CD4-positive, CD25-positive, alpha-beta regulatory T cell (primary cell): ENCODE measurements around the gene MSRB3. TPM values are rescaled to one million over a fixed set of nuclear protein-coding genes. Genes with fewer than 3 reads are reported as not detected.

Experiments used
- ATAC-seq, 2 donors: fragments of 150-1000 bp; cut with Tn5 transposase; one replicate each; pipeline ENCODE4 v1.10.0; 2021; ENCODE audit warnings: low read depth in 2 of 2, moderate number of reproducible peaks in 2 of 2, moderate library complexity in 1 of 2
- DNase-seq, 3 donors: peaks; one replicate each; pipeline versions ENCODE4 v3.0.0 to v3.0.0-alpha.2; 2012 to 2022; ENCODE audit warnings: mixed read lengths in 1 of 3
- H3K27ac ChIP-seq: one replicate; pipeline ENCODE4 v1.7.0; 2013; ENCODE audit warnings: mild to moderate bottlenecking, low read length; ENCODE audit not compliant: insufficient read depth, poor library complexity, severe bottlenecking
- H3K27me3 ChIP-seq: one replicate; pipeline ENCODE4 v1.7.0; 2013; ENCODE audit warnings: low read length; ENCODE audit not compliant: control insufficient read depth, insufficient read depth
- H3K36me3 ChIP-seq: one replicate; pipeline ENCODE4 v1.7.0; 2013; ENCODE audit warnings: mild to moderate bottlenecking, low read length, moderate library complexity; ENCODE audit not compliant: control insufficient read depth, insufficient read depth
- H3K4me1 ChIP-seq: 2 replicates; pipeline ENCODE4 v1.7.0; 2013; ENCODE audit warnings: mild to moderate bottlenecking, low read length; ENCODE audit not compliant: insufficient read depth, control insufficient read depth, poor library complexity, severe bottlenecking
- H3K4me3 ChIP-seq: one replicate; pipeline ENCODE4 v1.7.0; 2013; ENCODE audit warnings: low read depth, mild to moderate bottlenecking, low read length, moderate library complexity
- H3K9me3 ChIP-seq, 2 experiments: 1 replicate in 1 of 2; 2 replicates in 1 of 2; pipeline ENCODE4 v1.7.0; 2013; ENCODE audit warnings: low read length in 2 of 2, mild to moderate bottlenecking in 1 of 2, moderate library complexity in 1 of 2; ENCODE audit not compliant: control insufficient read depth in 2 of 2
- H3K27ac Mint-ChIP-seq, 3 donors: one replicate each; pipeline ENCODE4 v1.8.0; 2020 to 2022; ENCODE audit warnings: mild to moderate bottlenecking in 3 of 3, mixed read lengths in 3 of 3, moderate library complexity in 2 of 3
- H3K27me3 Mint-ChIP-seq: one replicate; pipeline ENCODE4 v1.8.0; 2022; ENCODE audit warnings: mild to moderate bottlenecking, mixed read lengths
- H3K36me3 Mint-ChIP-seq: one replicate; pipeline ENCODE4 v1.8.0; 2020; ENCODE audit warnings: mixed read lengths
- H3K4me1 Mint-ChIP-seq, 4 donors: one replicate each; pipeline ENCODE4 v1.8.0; 2020 to 2022; ENCODE audit warnings: mixed read lengths in 4 of 4, mild to moderate bottlenecking in 1 of 4
- H3K4me3 Mint-ChIP-seq, 4 donors: one replicate each; pipeline ENCODE4 v1.8.0; 2020 to 2022; ENCODE audit warnings: mild to moderate bottlenecking in 4 of 4, mixed read lengths in 4 of 4, moderate library complexity in 3 of 4
- H3K9me3 Mint-ChIP-seq, 7 donors: one replicate each; pipeline ENCODE4 v1.8.0; 2020 to 2022; ENCODE audit warnings: mixed read lengths in 7 of 7, mild to moderate bottlenecking in 3 of 7, moderate library complexity in 2 of 7
- polyA plus RNA-seq, 4 donors: library from polyadenylated mRNA; unstranded; fragments of 300-500 nt; fragmentation: Illumina TruSeq; gene quantifications; one replicate each; pipeline ENCODE4 v1.2.3, GENCODE V29; 2021
- total RNA-seq: library from RNA; stranded (reverse); gene quantifications from one replicate; pipeline ENCODE4 v1.2.3, GENCODE V29; 2022

The MSRB3 gene
- total and polyA plus RNA-seq, 5 donors from 2014 or later = 1.8 TPM; not detected in 4

DNA sequence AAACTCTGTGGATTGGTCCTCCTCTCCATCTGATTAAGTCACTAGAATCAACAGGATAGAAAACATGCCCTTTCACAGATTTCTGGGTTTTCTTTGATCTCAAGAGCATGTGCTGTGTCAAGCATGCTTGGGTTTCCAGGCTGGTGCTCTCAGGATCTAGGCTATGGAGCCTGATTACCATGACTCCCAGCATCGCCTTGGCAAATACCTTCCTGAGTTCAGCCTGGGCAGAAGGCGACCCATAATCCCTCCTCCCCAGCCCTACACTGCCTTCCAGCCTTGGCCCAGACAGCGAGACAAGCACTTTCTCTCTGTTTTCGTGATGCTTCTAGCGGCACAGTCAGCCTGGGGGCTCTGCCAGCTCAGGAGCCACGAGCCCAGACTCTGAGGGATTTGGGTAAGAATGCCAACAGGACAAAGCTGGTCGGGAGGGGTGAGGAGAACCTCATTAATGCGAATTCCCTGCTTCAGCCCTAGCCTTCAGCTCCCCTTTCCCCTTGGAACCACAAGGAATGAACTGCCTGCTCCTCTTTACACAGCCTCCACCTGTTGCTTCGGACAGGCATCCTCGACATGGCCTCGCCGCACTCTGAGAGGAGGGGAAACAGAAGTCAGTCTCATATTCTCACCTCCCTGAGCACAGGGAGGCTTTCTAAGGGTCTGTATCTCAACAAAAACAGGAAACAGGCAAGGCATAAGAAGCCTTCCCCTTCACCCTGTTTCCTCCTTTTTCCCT is 227.1 kb downstream of the MSRB3 start:
- H3K4me1 Mint-ChIP-seq = no peaks in the 10 kb centered on the region

DNA sequence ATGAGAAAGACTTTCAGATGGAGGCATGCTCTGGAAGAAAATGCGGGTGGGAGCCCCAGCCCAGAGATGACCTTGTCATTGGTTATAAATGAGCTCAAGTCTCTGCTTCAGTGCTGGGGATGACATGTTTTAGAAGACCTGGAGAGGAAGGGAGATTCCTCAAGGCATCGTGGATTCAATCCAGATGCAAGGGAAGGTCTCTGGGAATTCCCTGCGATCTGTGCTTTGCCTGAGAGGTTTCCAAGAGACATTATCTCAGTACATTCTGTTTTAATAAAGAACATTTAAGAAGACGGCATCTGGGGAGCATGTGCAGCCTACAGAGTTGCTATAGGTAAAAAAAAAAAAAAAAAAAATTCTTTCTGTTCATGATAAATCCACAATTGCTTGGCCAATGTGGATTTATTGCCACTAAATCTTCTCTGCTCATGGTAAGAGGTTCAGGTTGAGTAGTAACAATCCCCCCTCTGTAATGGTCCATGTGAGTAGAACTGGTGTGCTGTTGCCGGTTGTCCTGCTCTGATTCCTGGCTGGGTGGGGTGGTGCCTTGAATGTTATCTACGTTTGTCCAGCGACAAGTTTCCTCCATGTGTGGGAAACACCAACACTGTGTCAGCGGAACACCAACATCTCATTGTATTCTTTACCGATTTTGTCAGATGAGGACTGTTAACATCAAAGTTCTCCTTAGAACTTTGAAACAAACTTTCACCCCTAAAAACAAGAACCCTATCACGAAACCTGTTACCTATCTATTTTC is 230.0 kb downstream of the MSRB3 start:
- no peaks in the 10 kb centered on the region for H3K4me1 ChIP-seq
- H3K4me1 Mint-ChIP-seq = no peaks in the 10 kb centered on the region

More for the DNA sequence above, 227.1 kb downstream of the MSRB3 start:
- no peaks in the 10 kb centered on the region for H3K9me3 ChIP-seq
- ATAC-seq = no peak
- no peaks in the 10 kb centered on the region for H3K4me1 ChIP-seq
- H3K27ac ChIP-seq = no peak overlapping the region
- H3K4me3 ChIP-seq = no peak overlapping the region
- H3K27me3 ChIP-seq = no peaks in the 10 kb centered on the region
- H3K27ac Mint-ChIP-seq = no peak overlapping the region
- H3K36me3 ChIP-seq = no peaks in the 10 kb centered on the region
- no peaks in the 10 kb centered on the region for H3K36me3 Mint-ChIP-seq
- peaks cover 0 to 5% (median 0%) of the 10 kb centered on the region in 7 donors for H3K9me3 Mint-ChIP-seq
- H3K27me3 Mint-ChIP-seq = no peaks in the 10 kb centered on the region
- H3K4me3 Mint-ChIP-seq = no peak overlapping the region
- no peak for DNase-seq

DNA sequence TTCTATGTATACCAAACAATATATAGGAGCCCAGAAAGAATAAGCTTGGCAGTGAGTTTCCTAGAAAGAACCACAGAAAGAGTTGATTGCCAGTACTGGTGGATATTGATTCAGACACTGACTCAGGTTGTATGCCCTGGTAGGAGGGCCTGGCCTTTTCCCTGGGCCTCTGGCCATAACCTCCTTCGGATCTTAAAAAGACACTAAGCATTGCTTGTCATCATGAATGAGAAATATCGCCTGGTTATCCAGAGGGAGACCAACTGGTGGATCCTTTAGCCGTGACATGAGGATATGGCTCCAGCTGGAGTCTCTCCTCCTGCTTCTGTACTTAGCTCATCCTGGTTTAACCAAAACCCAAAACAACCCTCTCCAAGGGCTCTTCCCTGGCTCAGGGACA is 231.5 kb downstream of the MSRB3 start:
- Mint-ChIP-seq H3K27ac (no peak overlapping the region), H3K36me3 (no peaks in the 10 kb centered on the region), H3K27me3 (no peaks in the 10 kb centered on the region), H3K4me1 (no peaks in the 10 kb centered on the region), H3K9me3 (peaks cover 0 to 6% (median 0%) of the 10 kb centered on the region in 7 donors), H3K4me3 (no peak overlapping the region)
- Histone ChIP-seq H3K9me3 (no peaks in the 10 kb centered on the region), H3K4me3 (no peak overlapping the region), H3K27me3 (no peaks in the 10 kb centered on the region), H3K36me3 (no peaks in the 10 kb centered on the region), H3K4me1 (no peaks in the 10 kb centered on the region), H3K27ac (no peak overlapping the region)
- DNase-seq (no peak), ATAC-seq (no peak)

More for the DNA sequence above, 230.0 kb downstream of the MSRB3 start:
- Mint-ChIP-seq H3K4me3 (no peak overlapping the region), H3K36me3 (no peaks in the 10 kb centered on the region), H3K27me3 (no peaks in the 10 kb centered on the region), H3K27ac (no peak overlapping the region), H3K9me3 (peaks cover 0 to 6% (median 0%) of the 10 kb centered on the region in 7 donors)
- Histone ChIP-seq H3K27ac (no peak overlapping the region), H3K27me3 (no peaks in the 10 kb centered on the region), H3K9me3 (no peaks in the 10 kb centered on the region), H3K36me3 (no peaks in the 10 kb centered on the region), H3K4me3 (no peak overlapping the region)
- DNase-seq = no peak
- no peak for ATAC-seq

DNA sequence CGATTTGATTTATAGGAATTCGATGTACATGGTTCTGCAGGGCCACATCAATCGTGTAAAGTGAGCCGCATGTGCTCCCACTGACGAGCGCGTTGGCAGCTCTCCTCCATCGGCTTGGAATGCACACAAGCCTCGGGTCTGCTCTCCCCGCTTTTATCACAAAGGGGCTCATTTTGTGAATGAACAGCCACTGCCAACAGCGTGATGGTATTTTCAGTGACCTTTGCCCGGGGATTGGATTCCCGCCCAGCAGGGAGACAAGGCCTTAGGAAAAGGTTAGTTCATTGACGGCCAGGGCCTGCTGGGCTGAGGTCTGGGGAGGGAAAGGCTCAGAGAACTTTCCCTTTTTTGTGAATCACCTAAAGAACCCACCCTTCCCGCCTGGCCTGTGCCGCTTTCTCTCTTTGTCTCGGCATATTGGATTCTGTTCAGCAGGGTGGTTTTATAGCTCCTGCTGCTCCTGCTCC is 232.1 kb downstream of the MSRB3 start:
- Histone ChIP-seq H3K36me3 (no peaks in the 10 kb centered on the region), H3K9me3 (no peaks in the 10 kb centered on the region), H3K4me3 (no peak overlapping the region), H3K27ac (no peak overlapping the region), H3K4me1 (no peaks in the 10 kb centered on the region), H3K27me3 (no peaks in the 10 kb centered on the region)
- Mint-ChIP-seq H3K9me3 (peaks cover 0 to 6% (median 0%) of the 10 kb centered on the region in 7 donors), H3K4me3 (no peak overlapping the region), H3K4me1 (no peaks in the 10 kb centered on the region), H3K27ac (no peak overlapping the region), H3K27me3 (no peaks in the 10 kb centered on the region), H3K36me3 (no peaks in the 10 kb centered on the region)
- no peak for ATAC-seq
- DNase-seq = no peak

DNA sequence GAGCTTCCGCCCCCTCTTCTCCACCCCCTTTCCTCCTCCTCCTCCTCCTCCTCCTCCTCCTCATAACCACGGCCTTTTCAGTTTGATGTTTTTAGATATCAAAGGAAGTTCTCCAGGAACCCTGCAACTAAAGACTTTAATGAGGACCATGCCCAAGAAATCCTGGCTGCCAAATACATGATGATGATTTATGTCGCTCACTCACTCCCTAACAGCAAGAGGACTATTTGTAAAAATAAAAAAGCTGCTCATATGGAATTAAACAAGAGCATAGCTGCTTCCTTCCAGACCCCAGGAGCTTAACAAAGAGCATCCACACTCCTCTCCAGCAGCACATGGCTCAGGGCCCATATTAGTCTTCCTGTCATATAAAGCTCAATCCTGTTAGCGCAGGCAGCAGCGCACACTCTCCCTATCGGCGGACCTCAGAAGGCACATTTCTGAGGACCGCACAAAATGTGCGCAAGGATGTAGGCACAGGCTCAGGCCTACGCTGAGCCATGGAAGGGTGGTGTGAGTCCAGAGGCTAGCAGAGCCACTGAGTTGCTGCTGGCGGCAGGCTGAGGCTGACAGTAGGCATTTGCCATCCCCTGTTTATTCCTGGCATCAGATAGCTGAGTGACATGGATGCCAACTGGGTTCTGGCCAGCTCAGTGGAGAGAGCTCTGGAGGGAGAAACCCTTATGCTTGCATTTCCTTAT is 232.8 kb downstream of the MSRB3 start:
- no peaks in the 10 kb centered on the region for H3K36me3 ChIP-seq
- Mint-ChIP-seq H3K27me3 (no peaks in the 10 kb centered on the region), H3K4me1 (no peaks in the 10 kb centered on the region), H3K36me3 (no peaks in the 10 kb centered on the region), H3K9me3 (peaks cover 0 to 6% (median 0%) of the 10 kb centered on the region in 7 donors), H3K4me3 (no peak overlapping the region), H3K27ac (no peak overlapping the region)
- no peaks in the 10 kb centered on the region for H3K9me3 ChIP-seq
- no peak overlapping the region for H3K27ac ChIP-seq
- no peak overlapping the region for H3K4me3 ChIP-seq
- H3K4me1 ChIP-seq = no peaks in the 10 kb centered on the region
- ATAC-seq (no peak), DNase-seq (no peak)
- no peaks in the 10 kb centered on the region for H3K27me3 ChIP-seq

DNA sequence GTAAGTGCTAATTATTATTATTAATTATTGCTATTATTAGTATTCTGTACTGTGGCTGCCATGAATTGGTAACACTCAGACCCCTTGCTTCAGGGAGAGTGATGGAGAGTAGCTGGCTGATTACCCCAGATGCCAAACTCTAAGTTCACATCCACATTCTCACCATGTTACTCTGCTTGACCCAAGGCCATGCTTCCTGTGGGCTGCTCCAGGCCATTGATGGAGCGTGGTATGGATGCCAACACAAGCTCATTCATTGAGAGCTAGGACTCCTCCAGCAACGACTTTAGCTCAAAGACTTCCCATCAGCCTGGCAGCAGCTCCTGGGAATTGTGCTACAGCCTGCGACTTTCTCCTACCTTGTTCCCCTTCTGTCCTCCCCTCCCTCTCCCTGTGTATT is 233.4 kb downstream of the MSRB3 start:
- no peaks in the 10 kb centered on the region for H3K36me3 Mint-ChIP-seq
- Histone ChIP-seq H3K36me3 (no peaks in the 10 kb centered on the region), H3K9me3 (no peaks in the 10 kb centered on the region), H3K27ac (no peak overlapping the region), H3K27me3 (no peaks in the 10 kb centered on the region), H3K4me1 (no peaks in the 10 kb centered on the region), H3K4me3 (no peak overlapping the region)
- H3K27me3 Mint-ChIP-seq = no peaks in the 10 kb centered on the region
- no peak overlapping the region for H3K4me3 Mint-ChIP-seq
- DNase-seq (no peak), ATAC-seq (no peak)
- H3K4me1 Mint-ChIP-seq = no peaks in the 10 kb centered on the region
- peaks cover 0 to 6% (median 0%) of the 10 kb centered on the region in 7 donors for H3K9me3 Mint-ChIP-seq
- no peak overlapping the region for H3K27ac Mint-ChIP-seq
